ENCODE data around the gene IL1R2. TPM values are rescaled to one million over a fixed set of nuclear protein-coding genes. Genes with fewer than 3 reads are reported as not detected.

The IL1R2 gene
- total and polyA plus RNA-seq, 2 experiments from 2014 or later: not detected

- Histone ChIP-seq H3K27ac (ENCODE audit: low read depth) (no peak overlapping the region), H3K4me3 (no peak overlapping the region), H3K36me3 (ENCODE audit: insufficient read depth) (peaks cover 12% of the 10 kb centered on the region; the same call in 1 of the 2 replicates), H3K9me2 (ENCODE audit: insufficient read depth) (peaks cover 18% of the 10 kb centered on the region), H2AFZ (peak overlapping the region; percentile 18; the same call in 1 of the 2 replicates), H3K79me2 (replicated peaks; ENCODE audit: insufficient read depth) (no peaks in the 10 kb centered on the region), H3K27me3 (ENCODE audit: insufficient read depth) (no peaks in the 10 kb centered on the region), H3K4me1 (ENCODE audit: insufficient read depth) (peaks cover 16% of the 10 kb centered on the region), H3F3A (replicated peaks; ENCODE audit: low read depth) (no peaks in the 10 kb centered on the region), H4K20me1 (replicated peaks; ENCODE audit: insufficient read depth) (no peaks in the 10 kb centered on the region), H3K4me2 (no peak overlapping the region)
- no peak for TF ChIP-seq ZNF462 (CRISPR knock-in tag; IDR thresholded peaks at IDR 0.05)
- TF ChIP-seq ETS1 (IDR thresholded peaks at IDR 0.05): no peak
- no peak for TF ChIP-seq EZH2 (IDR thresholded peaks at IDR 0.05; ENCODE audit: low read depth, unreplicated experiment)
- TF ChIP-seq EZH2phosphoT487 (IDR thresholded peaks at IDR 0.05; ENCODE audit: unreplicated experiment): no peak
- no peak for TF ChIP-seq CREB1 (CRISPR knock-in tag; IDR thresholded peaks at IDR 0.05; ENCODE audit: low read depth)
- no peak for TF ChIP-seq STAT1 (IDR thresholded peaks at IDR 0.05; ENCODE audit: unreplicated experiment)
- no peak for TF ChIP-seq POLR2AphosphoS5 (IDR thresholded peaks at IDR 0.05; ENCODE audit: low read depth)
- TF ChIP-seq CTCF (conservative IDR thresholded peaks at IDR 0.05; ENCODE audit: low read depth in 2 of 2): no peak
- TF ChIP-seq JUNB (IDR thresholded peaks at IDR 0.05; ENCODE audit: unreplicated experiment): no peak
- no peak for TF ChIP-seq ZNF114 (CRISPR knock-in tag; IDR thresholded peaks at IDR 0.05)
- no peak for TF ChIP-seq ZNF331 (CRISPR knock-in tag; IDR thresholded peaks at IDR 0.05; ENCODE audit: low read depth)
- TF ChIP-seq REST (IDR thresholded peaks at IDR 0.05; ENCODE audit: unreplicated experiment): no peak
- no peak for TF ChIP-seq NANOG (IDR thresholded peaks at IDR 0.05; ENCODE audit: borderline replicate concordance)
- Mint-ChIP-seq H3K4me3 (no peak overlapping the region), H3K27ac (no peak overlapping the region), H3K36me3 (ENCODE audit: low read depth) (peaks cover 40% of the 10 kb centered on the region), H3K27me3 (ENCODE audit: insufficient read depth, low read depth, poor library complexity) (peaks cover 8% of the 10 kb centered on the region), H3K9me3 (peaks cover 43% of the 10 kb centered on the region), H3K4me1 (peaks cover 24% of the 10 kb centered on the region)
- DNase-seq (ENCODE audit: low spot score): no peak
- no peak for ATAC-seq
Observed at GRCh38 chr2:101967826-101968513, 23.8 kb upstream of the IL1R2 start.

Data from GM23338 (cell line).